Measurements from ENCODE around the gene TBX2.

GRCh38 chr17:61380217-61380835 lies 19.3 kb upstream of the TBX2 start:
- TF ChIP-seq POLR2A (IDR thresholded peaks at IDR 0.05) = no peak
- TF ChIP-seq, protein P1, sequence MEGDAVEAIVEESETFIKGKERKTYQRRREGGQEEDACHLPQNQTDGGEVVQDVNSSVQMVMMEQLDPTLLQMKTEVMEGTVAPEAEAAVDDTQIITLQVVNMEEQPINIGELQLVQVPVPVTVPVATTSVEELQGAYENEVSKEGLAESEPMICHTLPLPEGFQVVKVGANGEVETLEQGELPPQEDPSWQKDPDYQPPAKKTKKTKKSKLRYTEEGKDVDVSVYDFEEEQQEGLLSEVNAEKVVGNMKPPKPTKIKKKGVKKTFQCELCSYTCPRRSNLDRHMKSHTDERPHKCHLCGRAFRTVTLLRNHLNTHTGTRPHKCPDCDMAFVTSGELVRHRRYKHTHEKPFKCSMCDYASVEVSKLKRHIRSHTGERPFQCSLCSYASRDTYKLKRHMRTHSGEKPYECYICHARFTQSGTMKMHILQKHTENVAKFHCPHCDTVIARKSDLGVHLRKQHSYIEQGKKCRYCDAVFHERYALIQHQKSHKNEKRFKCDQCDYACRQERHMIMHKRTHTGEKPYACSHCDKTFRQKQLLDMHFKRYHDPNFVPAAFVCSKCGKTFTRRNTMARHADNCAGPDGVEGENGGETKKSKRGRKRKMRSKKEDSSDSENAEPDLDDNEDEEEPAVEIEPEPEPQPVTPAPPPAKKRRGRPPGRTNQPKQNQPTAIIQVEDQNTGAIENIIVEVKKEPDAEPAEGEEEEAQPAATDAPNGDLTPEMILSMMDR (IDR thresholded peaks at IDR 0.05) = no peak
